Measurements from ENCODE around the gene HIGD1C. TPM values are rescaled to one million over a fixed set of nuclear protein-coding genes. Genes with fewer than 3 reads are reported as not detected.
"Not testable (repeated sequence)": the region's sequence is repeated elsewhere in the genome, so short reads cannot be mapped to it uniquely, and the experiment has no call there.

The HIGD1C gene
- total and polyA plus RNA-seq, 2 experiments from 2014 or later: not detected

DNA sequence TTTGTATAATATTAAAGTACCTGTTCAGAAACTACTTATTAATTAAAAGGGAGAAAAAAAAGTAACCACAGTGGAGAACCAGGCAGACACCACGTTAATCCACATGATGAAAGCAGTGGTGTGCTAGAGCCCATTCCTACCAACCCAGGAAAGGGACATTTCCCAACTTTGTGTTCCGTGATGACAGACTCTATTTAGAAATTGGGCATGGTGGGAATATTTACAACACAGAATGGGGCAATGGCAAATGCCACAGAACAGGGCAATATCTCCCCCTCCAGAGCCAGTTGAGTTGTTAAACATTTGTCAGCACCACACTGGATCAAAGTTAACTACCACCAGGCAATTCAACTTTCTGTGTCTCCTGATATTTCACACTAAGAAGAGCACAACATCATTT, 1.2 kb upstream of the HIGD1C start (continued):
- TF ChIP-seq, protein P1, sequence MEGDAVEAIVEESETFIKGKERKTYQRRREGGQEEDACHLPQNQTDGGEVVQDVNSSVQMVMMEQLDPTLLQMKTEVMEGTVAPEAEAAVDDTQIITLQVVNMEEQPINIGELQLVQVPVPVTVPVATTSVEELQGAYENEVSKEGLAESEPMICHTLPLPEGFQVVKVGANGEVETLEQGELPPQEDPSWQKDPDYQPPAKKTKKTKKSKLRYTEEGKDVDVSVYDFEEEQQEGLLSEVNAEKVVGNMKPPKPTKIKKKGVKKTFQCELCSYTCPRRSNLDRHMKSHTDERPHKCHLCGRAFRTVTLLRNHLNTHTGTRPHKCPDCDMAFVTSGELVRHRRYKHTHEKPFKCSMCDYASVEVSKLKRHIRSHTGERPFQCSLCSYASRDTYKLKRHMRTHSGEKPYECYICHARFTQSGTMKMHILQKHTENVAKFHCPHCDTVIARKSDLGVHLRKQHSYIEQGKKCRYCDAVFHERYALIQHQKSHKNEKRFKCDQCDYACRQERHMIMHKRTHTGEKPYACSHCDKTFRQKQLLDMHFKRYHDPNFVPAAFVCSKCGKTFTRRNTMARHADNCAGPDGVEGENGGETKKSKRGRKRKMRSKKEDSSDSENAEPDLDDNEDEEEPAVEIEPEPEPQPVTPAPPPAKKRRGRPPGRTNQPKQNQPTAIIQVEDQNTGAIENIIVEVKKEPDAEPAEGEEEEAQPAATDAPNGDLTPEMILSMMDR (conservative IDR thresholded peaks at IDR 0.05; ENCODE audit: low read depth in 2 of 2): no peak
- TF ChIP-seq POLR2AphosphoS5 (IDR thresholded peaks at IDR 0.05; ENCODE audit: low read depth): no peak
- no peak for TF ChIP-seq ZNF331 (CRISPR knock-in tag; IDR thresholded peaks at IDR 0.05; ENCODE audit: low read depth)

DNA sequence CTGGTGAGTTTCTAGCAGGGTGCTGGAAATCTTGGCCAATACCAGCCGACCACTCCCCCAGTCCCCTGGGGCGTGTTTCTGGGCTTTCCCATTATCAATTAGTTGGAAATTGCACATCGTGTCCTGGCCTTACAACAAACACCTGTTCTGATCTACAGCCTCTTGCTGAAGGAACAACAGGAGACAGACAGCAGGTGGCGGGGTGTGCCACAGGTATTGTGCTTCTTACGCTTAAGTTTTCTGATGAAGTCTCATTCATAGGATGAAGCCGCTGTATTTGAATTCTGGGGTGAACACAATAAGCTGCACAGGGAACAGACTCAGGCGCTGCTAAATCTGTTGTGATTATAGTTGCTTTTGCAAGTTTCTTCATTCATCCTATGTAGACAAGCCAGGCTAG, 703 bp downstream of the HIGD1C start:
- no peak overlapping the region for H3K27ac ChIP-seq (ENCODE audit: low read depth)
- H3K27me3 ChIP-seq (ENCODE audit: insufficient read depth): no peaks in the 10 kb centered on the region
- H3K4me1 ChIP-seq (ENCODE audit: insufficient read depth): no peaks in the 10 kb centered on the region
- H3K27ac Mint-ChIP-seq: no peak overlapping the region
- H4K20me1 ChIP-seq (replicated peaks; ENCODE audit: insufficient read depth): no peaks in the 10 kb centered on the region
- H2AFZ ChIP-seq: no peak overlapping the region
- H3K4me3 Mint-ChIP-seq: no peak overlapping the region
- 0 out of 2 replicates have a peak, but pooled peaks cover 3% of the 10 kb centered on the region for H3F3A ChIP-seq (replicated peaks; ENCODE audit: low read depth)
- peaks cover 6% of the 10 kb centered on the region for H3K9me3 Mint-ChIP-seq
- H3K36me3 Mint-ChIP-seq (ENCODE audit: low read depth): no peaks in the 10 kb centered on the region
- peaks cover 3% of the 10 kb centered on the region; the same call in 1 of the 3 replicates for H3K4me1 Mint-ChIP-seq
- TF ChIP-seq ZNF114 (CRISPR knock-in tag; IDR thresholded peaks at IDR 0.05): no peak
- TF ChIP-seq, protein P1 (conservative IDR thresholded peaks at IDR 0.05; ENCODE audit: low read depth in 2 of 2): peak in 1 of 2 experiments; percentile 42; a peak in 3 of 4 replicates
- DNase-seq (ENCODE audit: low spot score) (peak; percentile 21), ATAC-seq (no peak; the same call in 2 of the 3 replicates)
- no peak overlapping the region for H3K4me3 ChIP-seq
- H3K4me2 ChIP-seq: no peak overlapping the region
- H3K79me2 ChIP-seq (replicated peaks; ENCODE audit: insufficient read depth): no peaks in the 10 kb centered on the region
- H3K36me3 ChIP-seq (ENCODE audit: insufficient read depth): peaks cover 5% of the 10 kb centered on the region; the same call in 1 of the 2 replicates
- peaks cover 7% of the 10 kb centered on the region for H3K27me3 Mint-ChIP-seq (ENCODE audit: insufficient read depth, low read depth, poor library complexity)
- H3K9me2 ChIP-seq (ENCODE audit: insufficient read depth): no peaks in the 10 kb centered on the region

DNA sequence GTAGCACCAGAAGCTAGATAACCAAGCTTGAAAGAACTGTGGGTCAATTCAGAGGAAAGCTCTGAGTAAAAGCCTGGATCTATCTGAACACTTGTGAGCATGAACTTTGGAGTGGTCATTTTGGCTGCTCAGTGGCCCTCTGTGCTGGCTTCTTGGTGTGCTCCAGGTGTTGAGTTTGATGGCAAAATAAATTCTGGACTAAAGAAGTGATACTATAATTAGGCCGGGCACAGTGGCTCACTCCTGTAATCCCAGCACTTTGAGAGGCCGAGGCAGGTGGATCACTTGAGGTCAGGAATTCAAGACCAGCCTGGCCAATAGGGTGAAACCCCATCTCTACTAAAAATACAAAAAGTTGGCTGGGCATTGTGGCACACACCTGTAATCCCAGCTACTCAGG, 2.4 kb downstream of the HIGD1C start:
- H3K27me3 Mint-ChIP-seq (ENCODE audit: insufficient read depth, low read depth, poor library complexity); H3K4me2 ChIP-seq; H3K27ac Mint-ChIP-seq; H2AFZ ChIP-seq; H3K9me2 ChIP-seq (ENCODE audit: insufficient read depth); H3K4me1 ChIP-seq (ENCODE audit: insufficient read depth); H3K27ac ChIP-seq (ENCODE audit: low read depth); H3K4me1 Mint-ChIP-seq; H3K36me3 ChIP-seq (ENCODE audit: insufficient read depth); H3K4me3 ChIP-seq; H3K36me3 Mint-ChIP-seq (ENCODE audit: low read depth); DNase-seq (ENCODE audit: low spot score); H4K20me1 ChIP-seq (replicated peaks; ENCODE audit: insufficient read depth); H3K79me2 ChIP-seq (replicated peaks; ENCODE audit: insufficient read depth); H3K4me3 Mint-ChIP-seq; ATAC-seq; H3F3A ChIP-seq (replicated peaks; ENCODE audit: low read depth); H3K27me3 ChIP-seq (ENCODE audit: insufficient read depth); H3K9me3 Mint-ChIP-seq: not testable (repeated sequence)
